Activated CD4-positive, alpha-beta memory T cell treated with anti-CD3 and anti-CD28 coated beads for 36 hours (primary cell): ENCODE results near the gene SLC37A1. TPM values are rescaled to one million over a fixed set of nuclear protein-coding genes. Genes with fewer than 3 reads are reported as not detected.
A peak's percentile ranks its signal among the peaks of the same experiment; 100 is the strongest.

ENCODE experiments used
- CTCF ChIA-PET: fragments of 350-600 bp; sonication (Branson Sonifier 250); formaldehyde crosslinking; loops from one replicate; lab custom pipeline; 2021; ENCODE audit warnings: antibody characterized with exemption, inconsistent platforms; lab: Charles Lee
- POLR2A ChIA-PET: fragments of 350-600 bp; sonication (Branson Sonifier 250); formaldehyde crosslinking; loops from one replicate; lab custom pipeline; 2021; ENCODE audit warnings: antibody characterized with exemption; lab: Charles Lee
- DNase-seq: peaks from one replicate; pipeline ENCODE4 v3.0.0-alpha.2; 2020
- H3K27ac Mint-ChIP-seq: one replicate; pipeline ENCODE4 v1.8.0; 2021; ENCODE audit warnings: mixed read lengths
- H3K27me3 Mint-ChIP-seq: one replicate; pipeline ENCODE4 v1.8.0; 2021; ENCODE audit warnings: mixed read lengths
- H3K36me3 Mint-ChIP-seq: one replicate; pipeline ENCODE4 v1.8.0; 2021; ENCODE audit warnings: mixed read lengths
- H3K4me1 Mint-ChIP-seq: one replicate; pipeline ENCODE4 v1.8.0; 2021; ENCODE audit warnings: low read depth, mixed read lengths
- H3K4me3 Mint-ChIP-seq: one replicate; pipeline ENCODE4 v1.8.0; 2021; ENCODE audit warnings: mild to moderate bottlenecking, mixed read lengths
- H3K9me3 Mint-ChIP-seq: one replicate; pipeline ENCODE4 v1.8.0; 2021; ENCODE audit warnings: mixed read lengths
- intact Hi-C: fragments of 100-400 bp; cut with micrococcal nuclease; formaldehyde crosslinking; loops from one replicate; pipeline ENCODE4 v1.15.1; 2023
- total RNA-seq, 2 experiments: library from RNA; stranded (reverse); gene quantifications; one replicate each; pipeline ENCODE4 v1.2.3, GENCODE V29; 2021

Gene SLC37A1
- total RNA-seq, 2 experiments from 2014 or later, result 21.1 to 21.2 TPM

DNA sequence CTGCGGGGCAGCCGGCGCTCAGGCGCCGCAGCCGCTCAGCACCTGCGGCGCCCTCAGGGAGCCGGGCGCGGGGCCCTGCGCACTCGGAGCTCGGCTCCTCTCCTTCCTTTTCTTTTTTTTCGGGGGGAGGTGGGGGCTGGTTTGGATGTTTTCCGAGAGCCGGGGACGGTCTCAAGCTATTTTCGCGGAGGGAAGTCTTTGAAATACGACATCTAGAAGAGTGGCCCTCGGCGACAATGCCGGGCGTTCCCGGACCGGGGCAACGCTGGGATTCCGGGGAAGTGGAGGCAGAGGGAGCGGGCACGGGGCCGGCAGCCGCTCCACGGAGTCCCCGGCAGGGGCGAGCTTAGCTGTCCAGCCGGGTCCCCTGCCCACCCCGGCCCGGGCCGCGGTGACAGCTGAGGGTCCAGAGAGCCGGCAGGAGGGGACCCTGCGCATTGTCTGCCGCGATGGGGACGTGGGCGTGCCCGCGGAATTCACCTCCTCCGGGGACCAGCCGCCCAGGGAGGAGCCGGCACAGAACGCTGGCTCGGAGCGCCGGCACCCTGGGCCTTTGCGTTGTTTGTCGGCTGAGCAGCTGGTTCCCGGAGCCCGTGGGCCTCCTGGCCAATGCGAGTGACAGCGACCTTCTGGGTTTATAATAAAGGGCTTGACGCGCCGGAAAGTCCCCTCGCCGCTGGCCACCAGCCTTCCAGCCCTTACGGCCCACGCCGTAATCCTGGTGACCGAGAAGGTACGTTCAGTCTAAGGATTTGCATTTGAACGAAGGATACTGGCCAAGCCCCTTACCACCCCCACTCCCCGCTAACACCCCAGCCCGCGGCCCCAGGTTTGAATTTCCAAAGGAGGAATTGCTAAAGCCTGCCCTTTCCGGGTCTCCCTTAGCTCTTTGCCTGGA is 582 bp downstream of the SLC37A1 start:
- peaks cover 6% of the 10 kb centered on the region for H3K36me3 Mint-ChIP-seq
- DNase-seq, result peak; percentile 77
- ChIA-PET CTCF (interaction anchor here (1.7 kb wide), 1 partner anchor 13 kb away, joined by 9 read pairs; no protein-coding TSS in a partner anchor), POLR2A (interaction anchor here (1.1 to 2.8 kb wide), 3 partner anchors 13 to 18 kb away, joined by 3 to 25 read pairs (median 6); partner anchors contain the start of gene RSPH1)
- peak overlapping the region; percentile 77 for H3K4me3 Mint-ChIP-seq
- peaks cover 30% of the 10 kb centered on the region for H3K4me1 Mint-ChIP-seq
- intact Hi-C loops, result loop anchor here (1.0 kb wide), 2 partner anchors 13 to 18 kb away; partner anchors contain the start of gene RSPH1
- H3K27me3 Mint-ChIP-seq, result no peaks in the 10 kb centered on the region
- H3K27ac Mint-ChIP-seq, result peak overlapping the region; percentile 54
- H3K9me3 Mint-ChIP-seq, result no peaks in the 10 kb centered on the region

DNA sequence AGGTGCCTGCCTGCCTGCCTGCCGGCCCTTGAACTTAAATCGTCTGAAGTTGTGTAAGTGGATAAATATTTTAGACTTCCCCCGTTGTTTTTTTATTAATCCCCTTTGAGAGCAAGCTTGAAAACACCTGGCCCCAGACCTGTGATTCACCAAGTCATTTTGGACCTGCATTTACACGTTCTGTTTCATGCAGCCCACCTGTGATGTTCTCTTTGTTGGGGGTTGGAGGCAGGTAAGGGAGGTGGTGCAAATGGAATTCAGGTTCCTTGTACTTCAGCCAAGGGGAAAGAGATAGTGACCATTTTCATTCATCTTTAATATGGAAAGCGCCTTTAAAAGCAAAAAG is 1.2 kb downstream of the SLC37A1 start:
- Mint-ChIP-seq H3K27ac (peak overlapping the region; percentile 54), H3K4me1 (peaks cover 33% of the 10 kb centered on the region), H3K4me3 (peak overlapping the region; percentile 77), H3K27me3 (no peaks in the 10 kb centered on the region), H3K9me3 (no peaks in the 10 kb centered on the region), H3K36me3 (peaks cover 10% of the 10 kb centered on the region)
- DNase-seq, result no peak
- intact Hi-C loops, result loop anchor here (1.0 kb wide), 2 partner anchors 12 to 19 kb away; partner anchors contain the start of gene RSPH1
- POLR2A ChIA-PET, result interaction anchor here (1.8 to 2.8 kb wide), 2 partner anchors 13 to 16 kb away, joined by 6 to 25 read pairs; no protein-coding TSS in a partner anchor
- CTCF ChIA-PET, result interaction anchor here (1.7 kb wide), 1 partner anchor 13 kb away, joined by 9 read pairs; no protein-coding TSS in a partner anchor

DNA sequence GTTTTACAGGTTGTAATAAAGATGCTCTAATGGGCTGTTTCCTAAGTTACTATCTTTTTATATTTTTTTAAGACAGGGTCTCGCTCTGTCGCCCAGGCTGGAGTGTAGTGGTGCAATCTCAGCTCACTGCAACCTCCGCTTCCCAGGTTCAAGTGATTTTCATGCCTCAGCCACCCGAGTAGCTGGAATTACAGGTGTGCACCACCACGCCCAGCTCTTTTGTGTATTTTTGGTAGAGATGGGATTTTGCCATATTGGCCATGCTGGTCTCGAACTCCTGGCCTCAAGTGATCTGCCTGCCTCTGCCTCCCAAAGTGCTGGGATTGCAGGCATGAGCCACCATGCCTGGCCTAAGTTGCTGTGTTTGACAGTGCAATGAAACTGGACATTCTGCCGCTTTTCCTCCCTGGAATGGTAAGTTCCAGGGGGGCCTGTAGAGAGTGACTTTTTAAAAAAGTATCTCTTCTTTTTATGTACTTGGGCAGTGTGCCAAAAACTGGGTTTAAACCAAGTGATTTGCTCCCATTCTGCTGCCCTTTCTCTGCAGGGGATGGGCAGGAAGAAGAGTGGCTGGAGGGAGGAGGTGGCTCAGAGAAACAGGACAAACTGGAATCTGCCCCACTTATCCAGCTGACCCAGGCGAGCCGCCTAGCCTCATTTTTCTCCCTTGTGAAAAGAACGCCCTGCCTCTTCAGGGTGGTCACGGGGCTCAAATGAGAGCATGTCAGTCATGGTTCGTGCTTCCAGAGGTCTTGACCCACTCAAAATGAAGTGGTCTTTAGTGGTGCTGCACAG is 2.3 kb downstream of the SLC37A1 start:
- intact Hi-C loops, result no loop called here

DNA sequence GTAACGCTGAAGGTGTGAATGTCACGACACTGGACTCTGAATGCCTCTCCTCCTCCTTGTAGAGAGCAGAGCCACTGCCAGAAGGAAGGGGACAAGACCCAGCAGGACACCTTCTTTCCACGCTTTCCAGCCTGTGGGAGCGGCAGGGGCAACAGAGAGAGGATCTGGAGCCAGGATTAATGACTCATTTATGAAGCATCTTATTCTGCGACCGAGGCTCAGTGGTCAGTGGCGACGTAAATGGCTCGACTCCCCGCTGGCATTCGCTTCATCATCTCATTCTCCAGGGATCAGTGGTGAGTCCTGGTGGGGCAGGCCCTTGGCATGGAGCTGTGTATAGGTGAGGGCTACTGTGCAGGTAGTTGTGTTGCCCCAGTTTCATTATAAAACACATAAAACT is 4.6 kb downstream of the SLC37A1 start:
- ChIA-PET POLR2A (no interaction called here), CTCF (no interaction called here)
- Mint-ChIP-seq H3K36me3 (peaks cover 34% of the 10 kb centered on the region), H3K27me3 (no peaks in the 10 kb centered on the region), H3K4me1 (peaks cover 43% of the 10 kb centered on the region), H3K27ac (no peak overlapping the region), H3K9me3 (no peaks in the 10 kb centered on the region), H3K4me3 (no peak overlapping the region)
- intact Hi-C loops, result no loop called here
- DNase-seq, result no peak

More for the DNA sequence above, 2.3 kb downstream of the SLC37A1 start:
- no peak for DNase-seq
- Mint-ChIP-seq H3K4me1 (peaks cover 41% of the 10 kb centered on the region), H3K36me3 (peaks cover 20% of the 10 kb centered on the region), H3K27me3 (no peaks in the 10 kb centered on the region), H3K4me3 (peak overlapping the region; percentile 77), H3K9me3 (no peaks in the 10 kb centered on the region), H3K27ac (no peak overlapping the region)
- ChIA-PET POLR2A (no interaction called here), CTCF (no interaction called here)

DNA sequence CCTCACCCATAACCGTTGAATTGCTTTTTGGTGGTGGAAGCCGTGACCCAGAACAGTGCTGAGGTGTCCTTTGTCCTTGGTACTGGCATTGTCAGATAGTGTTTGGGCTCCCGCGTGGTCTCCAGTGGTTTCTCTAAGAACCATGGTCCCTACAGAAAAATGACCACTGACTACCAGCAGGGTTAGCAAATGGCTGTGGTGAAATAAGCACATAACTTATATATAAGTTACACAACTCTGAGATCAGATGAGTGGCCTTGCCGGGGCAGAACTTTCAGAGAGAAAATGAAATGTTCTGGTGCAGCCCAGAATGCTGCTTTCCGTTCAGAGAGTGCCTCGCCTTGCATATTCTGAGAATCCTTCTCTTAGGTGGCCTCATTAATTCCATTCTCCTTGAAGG is 5.0 kb downstream of the SLC37A1 start:
- no peaks in the 10 kb centered on the region for H3K9me3 Mint-ChIP-seq
- CTCF ChIA-PET, result no interaction called here
- H3K27me3 Mint-ChIP-seq, result no peaks in the 10 kb centered on the region
- no peak overlapping the region for H3K4me3 Mint-ChIP-seq
- no peak overlapping the region for H3K27ac Mint-ChIP-seq
- POLR2A ChIA-PET, result no interaction called here
- peaks cover 35% of the 10 kb centered on the region for H3K36me3 Mint-ChIP-seq
- DNase-seq, result no peak
- H3K4me1 Mint-ChIP-seq, result peaks cover 42% of the 10 kb centered on the region
- intact Hi-C loops, result no loop called here

DNA sequence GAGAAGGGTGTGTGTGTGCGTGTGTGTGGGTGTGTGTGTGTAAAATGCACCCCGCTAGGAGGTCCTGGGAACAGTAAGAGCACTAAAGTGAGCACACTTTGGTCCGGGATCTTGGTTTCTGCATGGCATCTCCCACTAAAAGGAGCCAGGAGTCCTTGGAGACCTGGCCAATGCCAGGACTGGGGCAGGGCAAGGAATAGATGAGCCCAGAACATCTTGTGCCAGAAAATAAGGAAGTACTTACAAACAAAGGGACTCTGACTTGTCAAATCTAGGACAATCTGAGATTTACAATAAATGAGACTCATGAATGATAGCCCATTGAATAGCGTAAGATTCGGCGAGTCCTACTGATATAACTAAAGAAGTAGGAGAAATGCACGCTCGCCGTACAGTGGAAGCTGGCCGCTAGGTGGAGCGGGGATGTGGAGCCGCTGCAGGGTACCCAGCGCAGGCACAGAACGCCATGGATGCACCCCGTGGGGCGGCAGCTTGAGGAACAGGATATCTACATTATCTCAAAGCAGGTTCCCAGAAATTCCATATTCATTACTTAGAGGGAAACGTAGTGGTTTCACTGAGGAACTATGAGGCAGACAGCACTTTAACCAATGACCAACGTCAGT is 7.1 kb downstream of the SLC37A1 start:
- POLR2A ChIA-PET, result no interaction called here
- H3K27ac Mint-ChIP-seq, result no peak overlapping the region
- H3K36me3 Mint-ChIP-seq, result peaks cover 38% of the 10 kb centered on the region
- CTCF ChIA-PET, result no interaction called here
- H3K27me3 Mint-ChIP-seq, result no peaks in the 10 kb centered on the region
- no peak overlapping the region for H3K4me3 Mint-ChIP-seq
- no peaks in the 10 kb centered on the region for H3K9me3 Mint-ChIP-seq
- intact Hi-C loops, result loop anchor here (10.0 kb wide), 1 partner anchor 376 kb away; no protein-coding TSS in a partner anchor
- no peak for DNase-seq
- H3K4me1 Mint-ChIP-seq, result peaks cover 45% of the 10 kb centered on the region

DNA sequence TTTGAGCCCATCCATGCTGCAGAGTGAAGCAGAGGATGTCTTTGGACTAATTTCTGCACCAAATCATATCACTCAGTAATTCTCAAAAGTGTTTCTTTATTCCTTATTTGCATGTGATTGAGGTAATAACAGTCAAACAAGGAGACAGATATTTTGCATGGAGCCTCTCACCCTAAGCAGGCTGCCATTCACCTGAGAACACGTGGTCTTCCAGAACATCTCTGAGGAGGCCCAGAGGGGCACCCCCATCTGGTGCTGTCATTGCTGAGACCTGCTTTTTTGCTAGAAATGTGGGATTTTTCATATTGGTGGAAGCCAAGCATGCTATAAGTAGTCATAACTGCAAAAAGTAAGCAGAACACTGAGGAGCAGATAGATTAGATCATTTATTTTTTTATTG is 7.7 kb downstream of the SLC37A1 start:
- POLR2A ChIA-PET, result no interaction called here
- peaks cover 41% of the 10 kb centered on the region for H3K36me3 Mint-ChIP-seq
- intact Hi-C loops, result loop anchor here (10.0 kb wide), 1 partner anchor 377 kb away; no protein-coding TSS in a partner anchor
- CTCF ChIA-PET, result no interaction called here
- DNase-seq, result no peak
- no peak overlapping the region for H3K4me3 Mint-ChIP-seq
- H3K27me3 Mint-ChIP-seq, result no peaks in the 10 kb centered on the region
- H3K9me3 Mint-ChIP-seq, result no peaks in the 10 kb centered on the region
- no peak overlapping the region for H3K27ac Mint-ChIP-seq
- peaks cover 45% of the 10 kb centered on the region for H3K4me1 Mint-ChIP-seq

DNA sequence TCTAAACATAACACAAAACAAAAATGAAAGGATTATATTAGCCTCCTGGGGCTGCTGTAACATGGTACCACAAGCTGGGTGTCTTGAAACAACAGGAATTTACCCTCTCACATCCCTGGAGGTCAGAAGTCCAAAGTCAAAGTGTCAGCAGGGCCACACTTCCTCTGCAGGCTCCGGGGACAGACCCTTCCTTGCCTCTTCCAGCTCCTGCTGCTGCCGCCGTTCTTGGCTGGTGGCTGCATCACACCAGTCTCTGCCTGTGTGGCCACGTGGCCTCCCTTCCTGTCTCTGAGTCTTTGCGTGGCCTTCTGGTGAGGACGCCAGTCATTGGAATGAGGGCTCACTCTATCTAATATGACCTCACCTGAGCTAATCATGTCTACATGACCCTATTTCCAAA is 8.2 kb downstream of the SLC37A1 start:
- ChIA-PET CTCF (no interaction called here), POLR2A (no interaction called here)
- DNase-seq, result no peak
- H3K9me3 Mint-ChIP-seq, result no peaks in the 10 kb centered on the region
- intact Hi-C loops, result loop anchor here (10.0 kb wide), 1 partner anchor 377 kb away; no protein-coding TSS in a partner anchor
- no peak overlapping the region for H3K4me3 Mint-ChIP-seq
- H3K36me3 Mint-ChIP-seq, result peaks cover 41% of the 10 kb centered on the region
- no peak overlapping the region for H3K27ac Mint-ChIP-seq
- H3K4me1 Mint-ChIP-seq, result peaks cover 48% of the 10 kb centered on the region
- H3K27me3 Mint-ChIP-seq, result no peaks in the 10 kb centered on the region

DNA sequence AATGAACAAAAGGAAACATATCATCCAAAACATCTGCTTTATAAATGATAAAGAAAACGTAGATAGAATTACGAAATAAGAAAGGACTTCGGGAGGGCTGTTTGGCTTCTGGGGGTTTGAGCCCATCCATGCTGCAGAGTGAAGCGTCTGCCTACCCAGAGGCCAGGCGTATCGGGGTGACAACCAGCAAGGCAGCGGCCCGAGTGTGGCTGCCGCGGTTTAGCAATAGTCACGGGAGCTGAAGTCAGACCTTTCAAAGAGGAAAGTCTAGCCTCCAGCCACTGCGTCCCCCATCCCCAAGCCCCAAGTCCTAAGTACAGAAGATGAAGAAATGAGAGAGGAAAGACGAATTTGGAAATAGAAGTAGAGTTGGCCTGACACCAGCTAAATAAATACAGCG is 8.6 kb downstream of the SLC37A1 start:
- Mint-ChIP-seq H3K36me3 (peaks cover 44% of the 10 kb centered on the region), H3K27me3 (no peaks in the 10 kb centered on the region), H3K4me3 (no peak overlapping the region), H3K4me1 (peaks cover 48% of the 10 kb centered on the region), H3K27ac (no peak overlapping the region), H3K9me3 (no peaks in the 10 kb centered on the region)
- intact Hi-C loops, result loop anchor here (10.0 kb wide), 1 partner anchor 377 kb away; no protein-coding TSS in a partner anchor
- ChIA-PET POLR2A (no interaction called here), CTCF (no interaction called here)
- DNase-seq, result no peak

DNA sequence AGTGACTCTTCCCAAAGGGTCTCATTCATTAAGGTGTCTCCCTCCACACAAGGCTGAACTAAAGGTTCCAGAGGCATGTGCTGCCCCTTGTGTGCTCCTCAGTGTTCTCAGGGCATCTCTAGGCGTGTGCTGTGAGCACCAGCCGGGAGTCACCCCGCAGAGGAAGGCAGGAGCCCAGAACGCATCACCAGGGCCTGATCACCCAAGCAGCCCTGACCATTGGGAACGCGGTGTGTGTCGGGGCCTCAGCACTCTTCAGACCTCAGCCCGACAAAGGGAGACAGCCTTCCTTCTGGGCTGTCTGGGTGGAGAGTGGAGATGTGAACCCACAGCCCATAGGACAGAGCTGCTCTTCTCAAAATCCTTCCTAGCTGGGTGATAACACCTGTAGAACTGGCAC is 9.1 kb downstream of the SLC37A1 start:
- POLR2A ChIA-PET, result no interaction called here
- CTCF ChIA-PET, result no interaction called here
- no peak for DNase-seq
- Mint-ChIP-seq H3K4me3 (no peak overlapping the region), H3K4me1 (peaks cover 48% of the 10 kb centered on the region), H3K27me3 (no peaks in the 10 kb centered on the region), H3K27ac (no peak overlapping the region), H3K36me3 (peaks cover 44% of the 10 kb centered on the region), H3K9me3 (no peaks in the 10 kb centered on the region)
- intact Hi-C loops, result loop anchor here (10.0 kb wide), 1 partner anchor 378 kb away; no protein-coding TSS in a partner anchor

DNA sequence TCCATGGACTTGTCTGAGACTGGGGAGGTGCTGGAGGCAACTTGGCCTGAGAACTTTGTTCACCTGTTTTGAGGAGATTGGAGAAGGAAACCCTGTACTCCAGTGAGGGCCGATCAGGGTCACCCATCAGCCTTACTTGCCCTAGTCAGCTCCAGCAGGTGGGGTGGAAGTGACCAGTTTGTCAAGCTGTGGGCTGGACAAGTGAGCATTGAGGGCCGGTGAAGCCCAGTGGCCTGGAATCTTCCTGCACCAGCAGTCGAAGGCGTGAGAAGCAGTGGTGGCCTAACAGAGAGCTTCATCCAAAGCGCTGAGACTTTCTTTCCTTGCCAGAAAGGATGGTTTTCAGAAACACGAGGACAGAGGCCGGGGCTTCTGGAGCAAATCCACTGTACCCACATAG is 9.6 kb downstream of the SLC37A1 start:
- no peaks in the 10 kb centered on the region for H3K27me3 Mint-ChIP-seq
- H3K27ac Mint-ChIP-seq, result no peak overlapping the region
- ChIA-PET CTCF (no interaction called here), POLR2A (no interaction called here)
- intact Hi-C loops, result loop anchor here (10.0 kb wide), 1 partner anchor 378 kb away; no protein-coding TSS in a partner anchor
- no peak overlapping the region for H3K4me3 Mint-ChIP-seq
- peaks cover 50% of the 10 kb centered on the region for H3K4me1 Mint-ChIP-seq
- no peak for DNase-seq
- H3K9me3 Mint-ChIP-seq, result no peaks in the 10 kb centered on the region
- peaks cover 48% of the 10 kb centered on the region for H3K36me3 Mint-ChIP-seq
